ENCODE measurements around the gene TYW1.

DNA sequence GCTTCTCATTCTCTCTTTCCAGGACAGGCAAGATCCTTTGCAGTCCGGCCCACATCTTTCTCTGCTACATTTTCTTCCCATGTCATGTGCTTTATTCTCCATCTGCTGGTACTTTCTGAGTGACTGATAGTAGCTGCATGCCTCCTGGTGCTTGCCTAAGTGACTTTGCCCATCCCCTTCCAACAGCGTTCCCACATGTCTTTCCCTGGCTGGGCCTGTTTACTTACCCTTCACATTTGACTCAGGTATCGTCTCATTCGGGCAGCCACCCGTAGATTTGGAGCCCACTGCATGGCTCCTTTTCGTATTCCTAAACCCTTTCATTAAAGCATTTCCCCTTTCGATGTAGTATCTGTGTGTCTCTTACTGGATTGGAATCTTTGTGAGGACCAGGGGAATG is 24.6 kb downstream of the TYW1 start:
- TF ChIP-seq, protein P1, sequence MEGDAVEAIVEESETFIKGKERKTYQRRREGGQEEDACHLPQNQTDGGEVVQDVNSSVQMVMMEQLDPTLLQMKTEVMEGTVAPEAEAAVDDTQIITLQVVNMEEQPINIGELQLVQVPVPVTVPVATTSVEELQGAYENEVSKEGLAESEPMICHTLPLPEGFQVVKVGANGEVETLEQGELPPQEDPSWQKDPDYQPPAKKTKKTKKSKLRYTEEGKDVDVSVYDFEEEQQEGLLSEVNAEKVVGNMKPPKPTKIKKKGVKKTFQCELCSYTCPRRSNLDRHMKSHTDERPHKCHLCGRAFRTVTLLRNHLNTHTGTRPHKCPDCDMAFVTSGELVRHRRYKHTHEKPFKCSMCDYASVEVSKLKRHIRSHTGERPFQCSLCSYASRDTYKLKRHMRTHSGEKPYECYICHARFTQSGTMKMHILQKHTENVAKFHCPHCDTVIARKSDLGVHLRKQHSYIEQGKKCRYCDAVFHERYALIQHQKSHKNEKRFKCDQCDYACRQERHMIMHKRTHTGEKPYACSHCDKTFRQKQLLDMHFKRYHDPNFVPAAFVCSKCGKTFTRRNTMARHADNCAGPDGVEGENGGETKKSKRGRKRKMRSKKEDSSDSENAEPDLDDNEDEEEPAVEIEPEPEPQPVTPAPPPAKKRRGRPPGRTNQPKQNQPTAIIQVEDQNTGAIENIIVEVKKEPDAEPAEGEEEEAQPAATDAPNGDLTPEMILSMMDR (IDR thresholded peaks at IDR 0.05): no peak
- no peak for TF ChIP-seq POLR2A (IDR thresholded peaks at IDR 0.05)
